Smooth muscle cell (in vitro differentiated cells): ENCODE data around the gene HIVEP1. TPM values are rescaled to one million over a fixed set of nuclear protein-coding genes. Genes with fewer than 3 reads are reported as not detected.
"Not testable (repeated sequence)": the region's sequence is repeated elsewhere in the genome, so short reads cannot be mapped to it uniquely, and the experiment has no call there.

Experiments used
- DNase-seq: peaks from one replicate; lab custom pipeline; 2025; ENCODE audit not compliant: unreplicated experiment; lab: John Stamatoyannopoulos, UW
- H2AFZ ChIP-seq: fragments of 200-600 bp; sonication (generic); 2 replicates; pipeline ENCODE4 v1.6.0; 2016; ENCODE audit warnings: antibody characterized with exemption, low read depth, mild to moderate bottlenecking
- H3F3A ChIP-seq: fragments of 200-600 bp; sonication (generic); 2 replicates; pipeline ENCODE4 v1.6.0; 2017; ENCODE audit warnings: antibody characterized with exemption, low read depth
- H3K27ac ChIP-seq: fragments of 200-600 bp; sonication (generic); 2 replicates; pipeline ENCODE4 v1.5.1; 2016; ENCODE audit warnings: low read depth, mild to moderate bottlenecking
- H3K27me3 ChIP-seq: fragments of 200-600 bp; sonication (generic); 2 replicates; pipeline ENCODE4 v1.6.1; 2016; ENCODE audit warnings: low read depth, mild to moderate bottlenecking
- H3K36me3 ChIP-seq: fragments of 200-600 bp; sonication (generic); 2 replicates; pipeline ENCODE4 v1.5.1; 2016; ENCODE audit warnings: low read depth
- H3K4me1 ChIP-seq: fragments of 200-600 bp; sonication (generic); 2 replicates; pipeline ENCODE4 v1.5.1; 2016; ENCODE audit warnings: low read depth
- H3K4me2 ChIP-seq: fragments of 200-600 bp; sonication (generic); 2 replicates; pipeline ENCODE4 v1.6.0; 2016; ENCODE audit warnings: mild to moderate bottlenecking
- H3K4me3 ChIP-seq: fragments of 200-600 bp; sonication (generic); 2 replicates; pipeline ENCODE4 v1.5.1; 2016; ENCODE audit warnings: mild to moderate bottlenecking
- H3K79me2 ChIP-seq: fragments of 200-600 bp; sonication (generic); 2 replicates; pipeline ENCODE4 v1.6.0; 2016; ENCODE audit warnings: low read depth, mild to moderate bottlenecking
- H3K9ac ChIP-seq: fragments of 200-600 bp; sonication (generic); 2 replicates; pipeline ENCODE4 v1.6.0; 2016; ENCODE audit warnings: low read depth
- H3K9me3 ChIP-seq: fragments of 200-600 bp; sonication (generic); replicated peaks from 2 replicates; pipeline ENCODE4 v1.5.1; 2016; ENCODE audit warnings: low read depth
- H4K20me1 ChIP-seq: fragments of 200-600 bp; sonication (generic); 2 replicates; pipeline ENCODE4 v1.6.0; 2016; ENCODE audit warnings: low read depth
- WGBS: methylation state at CpG from one replicate; pipeline ENCODE4 v1.1.7; 2016; ENCODE audit warnings: low lambda C conversion rate; 5-methylcytosine and 5-hydroxymethylcytosine counted together
- polyA plus RNA-seq: library from polyadenylated mRNA; unstranded; fragments of >200 nt; fragmentation: Nextera tagmentation; extraction: Ambion mirVana; gene quantifications from 2 replicates; pipeline ENCODE4 v1.2.1, GENCODE V29; 2016
- total RNA-seq: library from RNA; depleted of rRNA; stranded (reverse); fragments of >200 nt; gene quantifications from 2 replicates; pipeline ENCODE4 v1.2.3, GENCODE V29; 2014
- TF ChIP-seq, protein P1 (sequence below): fragments of 200-600 bp; sonication (generic); IDR thresholded peaks from 2 replicates; pipeline ENCODE4 v1.5.1; 2017; ENCODE audit warnings: borderline replicate concordance, mild to moderate bottlenecking, antibody characterized with exemption; ENCODE audit not compliant: insufficient read depth, poor library complexity, severe bottlenecking

The HIVEP1 gene
- total and polyA plus RNA-seq, 2 experiments from 2014 or later = 6.8 to 58.8 TPM

DNA sequence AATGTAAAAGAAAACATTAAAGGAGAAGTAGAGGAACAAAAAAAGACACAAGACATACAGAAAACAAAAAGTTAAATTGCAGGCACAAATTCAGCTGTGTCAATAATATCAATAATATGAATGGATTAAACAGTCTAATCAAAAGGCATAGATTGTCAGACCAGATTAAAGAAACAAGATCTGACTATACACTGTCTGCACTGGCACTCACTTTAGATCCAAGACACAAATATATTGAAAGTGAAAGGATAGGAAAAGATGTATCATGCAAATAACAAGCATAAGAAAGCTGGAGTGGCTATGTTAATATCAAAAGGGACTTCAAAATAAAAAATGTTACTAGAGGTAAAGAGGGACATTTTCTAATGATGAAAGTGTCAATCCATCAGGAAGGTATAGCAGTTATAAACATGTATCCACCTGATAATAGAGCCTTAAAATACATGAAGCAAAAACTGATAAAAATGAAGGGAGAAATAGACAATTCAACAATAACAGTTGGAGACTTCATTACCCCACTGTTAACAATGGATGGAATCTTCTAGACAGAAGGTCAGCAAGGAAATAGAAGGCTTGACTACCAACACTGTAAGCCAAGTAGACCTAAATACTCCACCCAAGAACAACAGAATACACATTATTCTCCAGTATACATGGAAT lies 89.7 kb downstream of the HIVEP1 start:
- H2AFZ ChIP-seq = no peak overlapping the region
- H3K27ac ChIP-seq = no peak overlapping the region
- H3K4me1 ChIP-seq = peaks cover 4% of the 10 kb centered on the region
- no peak overlapping the region for H3K4me2 ChIP-seq
- no peaks in the 10 kb centered on the region for H3K36me3 ChIP-seq
- no peak overlapping the region for H3K9ac ChIP-seq
- H3K9me3 ChIP-seq = no peaks in the 10 kb centered on the region
- H3K4me3 ChIP-seq = no peak overlapping the region
- no peaks in the 10 kb centered on the region for H3F3A ChIP-seq
- TF ChIP-seq, protein P1, sequence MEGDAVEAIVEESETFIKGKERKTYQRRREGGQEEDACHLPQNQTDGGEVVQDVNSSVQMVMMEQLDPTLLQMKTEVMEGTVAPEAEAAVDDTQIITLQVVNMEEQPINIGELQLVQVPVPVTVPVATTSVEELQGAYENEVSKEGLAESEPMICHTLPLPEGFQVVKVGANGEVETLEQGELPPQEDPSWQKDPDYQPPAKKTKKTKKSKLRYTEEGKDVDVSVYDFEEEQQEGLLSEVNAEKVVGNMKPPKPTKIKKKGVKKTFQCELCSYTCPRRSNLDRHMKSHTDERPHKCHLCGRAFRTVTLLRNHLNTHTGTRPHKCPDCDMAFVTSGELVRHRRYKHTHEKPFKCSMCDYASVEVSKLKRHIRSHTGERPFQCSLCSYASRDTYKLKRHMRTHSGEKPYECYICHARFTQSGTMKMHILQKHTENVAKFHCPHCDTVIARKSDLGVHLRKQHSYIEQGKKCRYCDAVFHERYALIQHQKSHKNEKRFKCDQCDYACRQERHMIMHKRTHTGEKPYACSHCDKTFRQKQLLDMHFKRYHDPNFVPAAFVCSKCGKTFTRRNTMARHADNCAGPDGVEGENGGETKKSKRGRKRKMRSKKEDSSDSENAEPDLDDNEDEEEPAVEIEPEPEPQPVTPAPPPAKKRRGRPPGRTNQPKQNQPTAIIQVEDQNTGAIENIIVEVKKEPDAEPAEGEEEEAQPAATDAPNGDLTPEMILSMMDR = no peak
- peaks cover 47% of the 10 kb centered on the region for H3K79me2 ChIP-seq
- no peak for DNase-seq
- H3K27me3 ChIP-seq = no peaks in the 10 kb centered on the region
- H4K20me1 ChIP-seq = peaks cover 47% of the 10 kb centered on the region

DNA sequence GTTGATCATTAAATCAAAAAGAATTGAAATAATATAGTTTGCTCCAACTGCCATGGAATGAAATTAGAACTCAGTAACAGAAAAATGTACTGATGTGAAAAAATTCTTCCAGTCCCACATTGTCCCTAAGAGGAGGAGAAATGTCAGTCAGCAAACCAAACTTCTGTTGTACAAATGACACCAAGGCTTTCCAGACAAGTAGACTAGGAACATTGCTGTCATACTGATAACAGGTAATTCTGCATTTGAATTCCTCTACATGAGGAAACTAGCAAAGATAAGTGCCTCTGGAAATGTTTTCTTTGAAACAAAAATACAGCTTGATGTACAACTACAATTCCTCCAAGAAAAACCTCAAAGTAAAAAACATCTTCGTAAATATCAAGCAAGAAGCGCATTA lies 90.2 kb downstream of the HIVEP1 start:
- H3K4me2 ChIP-seq = no peak overlapping the region
- TF ChIP-seq, protein P1 = no peak
- H3K27me3 ChIP-seq = no peaks in the 10 kb centered on the region
- H3K9ac ChIP-seq = no peak overlapping the region
- no peaks in the 10 kb centered on the region for H3K9me3 ChIP-seq
- no peaks in the 10 kb centered on the region for H3F3A ChIP-seq
- H3K36me3 ChIP-seq = no peaks in the 10 kb centered on the region
- DNase-seq = no peak
- H2AFZ ChIP-seq = no peak overlapping the region
- H3K4me3 ChIP-seq = no peak overlapping the region
- WGBS = 98% methylated on average over 2 of the region's 2 CpGs
- peaks cover 44% of the 10 kb centered on the region for H3K79me2 ChIP-seq
- no peak overlapping the region for H3K27ac ChIP-seq
- peaks cover 50% of the 10 kb centered on the region for H4K20me1 ChIP-seq
- peaks cover 4% of the 10 kb centered on the region for H3K4me1 ChIP-seq

DNA sequence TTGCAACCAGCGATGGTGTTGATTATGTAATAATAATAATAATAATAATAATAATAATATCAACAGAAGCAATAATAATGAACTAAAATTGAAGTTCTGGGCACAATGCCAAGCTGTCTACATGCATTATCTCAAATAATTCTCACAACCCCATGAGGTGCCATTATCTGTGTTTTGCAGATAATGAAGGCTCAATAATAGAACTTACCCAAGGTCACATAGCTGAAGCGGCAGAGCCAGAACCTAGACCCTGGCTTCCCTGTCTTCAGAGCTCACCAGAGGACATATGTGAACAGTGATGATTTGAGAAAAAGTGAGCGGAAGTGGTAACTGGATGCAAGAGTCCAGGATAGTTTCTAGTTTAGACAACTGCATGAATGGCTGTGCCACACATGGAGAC lies 91.0 kb downstream of the HIVEP1 start:
- Histone ChIP-seq H3K79me2 (peaks cover 44% of the 10 kb centered on the region), H4K20me1 (peaks cover 44% of the 10 kb centered on the region), H3K36me3 (no peaks in the 10 kb centered on the region), H3K9me3 (no peaks in the 10 kb centered on the region), H3F3A (no peaks in the 10 kb centered on the region), H3K4me3 (no peak overlapping the region), H3K4me1 (no peaks in the 10 kb centered on the region), H3K4me2 (no peak overlapping the region), H3K27ac (no peak overlapping the region), H3K27me3 (no peaks in the 10 kb centered on the region), H3K9ac (no peak overlapping the region), H2AFZ (no peak overlapping the region)
- TF ChIP-seq, protein P1 = no peak
- DNase-seq = no peak
- WGBS = 96% methylated on average over 3 of the region's 3 CpGs

DNA sequence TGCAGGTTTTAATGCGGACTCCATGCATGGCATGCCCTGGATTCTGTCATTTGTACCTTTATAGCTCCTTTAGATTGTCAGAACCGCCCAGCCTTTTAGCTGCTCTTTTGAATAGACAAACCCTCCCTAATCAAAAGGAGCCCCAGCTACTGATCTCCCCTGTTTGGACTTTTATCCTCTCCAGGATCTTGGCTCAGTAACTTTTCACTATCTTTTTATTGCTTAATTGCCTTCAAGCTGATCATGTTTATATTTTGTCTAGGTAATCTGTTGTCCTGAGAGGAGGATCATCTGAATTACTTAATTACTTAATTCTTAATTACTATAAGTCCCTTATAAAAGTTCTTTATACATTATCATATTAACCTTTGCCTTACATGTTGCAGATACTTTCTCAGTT lies 93.2 kb downstream of the HIVEP1 start:
- 93% methylated on average over 2 of the region's 2 CpGs for WGBS
- H3K27me3 ChIP-seq = no peaks in the 10 kb centered on the region
- no peaks in the 10 kb centered on the region for H3K9me3 ChIP-seq
- H3K36me3 ChIP-seq = peaks cover 12% of the 10 kb centered on the region
- no peak overlapping the region for H3K4me2 ChIP-seq
- H3K4me3 ChIP-seq = no peak overlapping the region
- no peak overlapping the region for H3K27ac ChIP-seq
- TF ChIP-seq, protein P1 = no peak
- peaks cover 29% of the 10 kb centered on the region for H4K20me1 ChIP-seq
- H3K9ac ChIP-seq = no peak overlapping the region
- no peaks in the 10 kb centered on the region for H3K4me1 ChIP-seq
- H3F3A ChIP-seq = no peaks in the 10 kb centered on the region
- DNase-seq = no peak
- no peak overlapping the region for H2AFZ ChIP-seq
- H3K79me2 ChIP-seq = peaks cover 47% of the 10 kb centered on the region

DNA sequence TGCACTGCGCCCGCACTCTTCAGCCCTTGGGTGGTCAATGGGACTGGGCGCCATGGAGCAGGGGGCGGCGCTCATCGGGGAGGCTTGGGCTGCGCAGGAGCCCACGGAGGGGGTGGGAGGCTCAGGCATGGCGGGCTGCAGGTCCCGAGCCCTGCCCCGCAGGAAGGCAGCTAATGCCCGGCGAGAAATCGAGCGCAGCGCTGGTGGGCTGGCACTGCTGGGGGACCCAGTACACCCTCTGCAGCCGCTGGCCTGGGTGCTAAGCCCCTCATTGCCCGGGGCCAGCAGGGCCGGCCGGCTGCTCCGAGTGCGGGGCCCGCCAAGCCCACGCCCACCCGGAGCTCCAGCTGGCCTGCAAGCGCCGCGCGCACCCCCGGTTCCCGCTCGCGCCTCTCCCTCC lies 96.3 kb downstream of the HIVEP1 start:
- peaks cover 30% of the 10 kb centered on the region for H3K79me2 ChIP-seq
- H3F3A ChIP-seq, H3K27me3 ChIP-seq, H3K4me3 ChIP-seq, H3K4me1 ChIP-seq, H3K27ac ChIP-seq, H3K9me3 ChIP-seq, DNase-seq, H3K9ac ChIP-seq, H2AFZ ChIP-seq, H3K4me2 ChIP-seq: not testable (repeated sequence)
- peaks cover 38% of the 10 kb centered on the region for H4K20me1 ChIP-seq
- H3K36me3 ChIP-seq = peaks cover 17% of the 10 kb centered on the region
- WGBS = 98% methylated on average over 27 of the region's 33 CpGs
